ENCODE results near the gene GLB1L2. TPM values are rescaled to one million over a fixed set of nuclear protein-coding genes. Genes with fewer than 3 reads are reported as not detected.

Gene GLB1L2
- total and polyA plus RNA-seq, 3 experiments from 2014 or later = 0.70 to 9.5 (median 8.6) TPM

GRCh38 chr11:134346976-134347350 is 15.2 kb downstream of the GLB1L2 start:
- Histone ChIP-seq H3K9me3 (ENCODE audit: low read length) (no peaks in the 10 kb centered on the region), H3K27me3 (ENCODE audit: insufficient read depth, low read length, poor library complexity, severe bottlenecking) (no peaks in the 10 kb centered on the region), H3K36me3 (ENCODE audit: insufficient read depth, low read length) (no peaks in the 10 kb centered on the region), H3K4me3 (ENCODE audit: low read length) (no peak overlapping the region), H3K27ac (ENCODE audit: low read depth, low read length) (no peak overlapping the region), H3K4me1 (ENCODE audit: insufficient read depth, low read length) (peaks cover 19% of the 10 kb centered on the region)
- Mint-ChIP-seq H3K4me1 (peaks cover 26 to 32% (median 28%) of the 10 kb centered on the region in 3 donors), H3K4me3 (peak overlapping the region in 1 of 7 donors; percentile 37), H3K36me3 (no peaks in the 10 kb centered on the region), H3K9me3 (no peaks in the 10 kb centered on the region), H3K27me3 (peaks cover 0 to 2% of the 10 kb centered on the region in 2 donors), H3K27ac (peak overlapping the region in 4 of 8 donors; percentile 72 to 87 (median 78))
- DNase-seq = no peak
- POLR2A ChIA-PET = no interaction called here
- CTCF ChIA-PET = no interaction called here

- Histone ChIP-seq H3K36me3 (ENCODE audit: insufficient read depth, low read length) (no peaks in the 10 kb centered on the region), H3K27me3 (ENCODE audit: insufficient read depth, low read length, poor library complexity, severe bottlenecking) (no peaks in the 10 kb centered on the region), H3K4me3 (ENCODE audit: low read length) (no peak overlapping the region), H3K27ac (ENCODE audit: low read depth, low read length) (no peak overlapping the region), H3K4me1 (ENCODE audit: insufficient read depth, low read length) (peaks cover 19% of the 10 kb centered on the region), H3K9me3 (ENCODE audit: low read length) (no peaks in the 10 kb centered on the region)
- no peak for DNase-seq
- Mint-ChIP-seq H3K27ac (peak overlapping the region in 5 of 8 donors; percentile 52 to 87 (median 74)), H3K36me3 (no peaks in the 10 kb centered on the region), H3K4me1 (peaks cover 26 to 32% (median 28%) of the 10 kb centered on the region in 3 donors), H3K9me3 (no peaks in the 10 kb centered on the region), H3K27me3 (peaks cover 0 to 2% of the 10 kb centered on the region in 2 donors), H3K4me3 (peak overlapping the region in 2 of 7 donors; percentile 10 to 24)
- POLR2A ChIA-PET = no interaction called here
- CTCF ChIA-PET = no interaction called here
Measured at GRCh38 chr11:134347441-134347840, 15.7 kb downstream of the GLB1L2 start.

GRCh38 chr11:134349109-134349801 is 17.5 kb downstream of the GLB1L2 start:
- POLR2A ChIA-PET = interaction anchor here (1.0 to 1.4 kb wide), 2 partner anchors 74 to 125 kb away, joined by 3 to 4 read pairs; partner anchors contain the start of gene NCAPD3
- Mint-ChIP-seq H3K4me3 (peak overlapping the region in 6 of 7 donors; percentile 42 to 79 (median 63)), H3K36me3 (peaks cover 0 to 6% (median 0%) of the 10 kb centered on the region in 3 donors), H3K27me3 (peaks cover 0 to 2% of the 10 kb centered on the region in 2 donors), H3K9me3 (peaks cover 0 to 3% (median 0%) of the 10 kb centered on the region in 5 donors), H3K27ac (peak overlapping the region; percentile 70 to 94 (median 88)), H3K4me1 (peaks cover 26 to 32% (median 28%) of the 10 kb centered on the region in 3 donors)
- Histone ChIP-seq H3K9me3 (ENCODE audit: low read length) (no peaks in the 10 kb centered on the region), H3K36me3 (ENCODE audit: insufficient read depth, low read length) (no peaks in the 10 kb centered on the region), H3K27me3 (ENCODE audit: insufficient read depth, low read length, poor library complexity, severe bottlenecking) (no peaks in the 10 kb centered on the region), H3K27ac (ENCODE audit: low read depth, low read length) (peak overlapping the region; percentile 41), H3K4me3 (ENCODE audit: low read length) (no peak overlapping the region), H3K4me1 (ENCODE audit: insufficient read depth, low read length) (peaks cover 19% of the 10 kb centered on the region)
- peak in 2 of 5 donors; percentile 50 to 63 for DNase-seq
- CTCF ChIA-PET = interaction anchor here (1.0 to 1.3 kb wide), 2 partner anchors 10 to 87 kb away, joined by 3 read pairs; no protein-coding TSS in a partner anchor

- H3K36me3 ChIP-seq (ENCODE audit: insufficient read depth, low read length) = no peaks in the 10 kb centered on the region
- H3K9me3 ChIP-seq (ENCODE audit: low read length) = no peaks in the 10 kb centered on the region
- H3K27me3 Mint-ChIP-seq = peaks cover 0 to 2% of the 10 kb centered on the region in 2 donors
- CTCF ChIA-PET = interaction anchor here (1.0 to 1.3 kb wide), 2 partner anchors 10 to 88 kb away, joined by 3 read pairs; no protein-coding TSS in a partner anchor
- H3K27me3 ChIP-seq (ENCODE audit: insufficient read depth, low read length, poor library complexity, severe bottlenecking) = no peaks in the 10 kb centered on the region
- POLR2A ChIA-PET = interaction anchor here (1.0 to 1.4 kb wide), 2 partner anchors 74 to 126 kb away, joined by 3 to 4 read pairs; partner anchors contain the start of gene NCAPD3
- peaks cover 26 to 32% (median 28%) of the 10 kb centered on the region in 3 donors for H3K4me1 Mint-ChIP-seq
- peak overlapping the region; percentile 41 for H3K27ac ChIP-seq (ENCODE audit: low read depth, low read length)
- peaks cover 0 to 3% (median 0%) of the 10 kb centered on the region in 5 donors for H3K9me3 Mint-ChIP-seq
- H3K4me1 ChIP-seq (ENCODE audit: insufficient read depth, low read length) = peaks cover 19% of the 10 kb centered on the region
- peak in 1 of 5 donors; percentile 28 for DNase-seq
- H3K4me3 Mint-ChIP-seq = peak overlapping the region in 6 of 7 donors; percentile 42 to 79 (median 70)
- no peak overlapping the region for H3K4me3 ChIP-seq (ENCODE audit: low read length)
- H3K27ac Mint-ChIP-seq = peak overlapping the region; percentile 70 to 99 (median 90)
- H3K36me3 Mint-ChIP-seq = peaks cover 0 to 8% (median 0%) of the 10 kb centered on the region in 3 donors
Measured at GRCh38 chr11:134349802-134350355, 18.1 kb downstream of the GLB1L2 start.

- Histone ChIP-seq H3K27me3 (ENCODE audit: insufficient read depth, low read length, poor library complexity, severe bottlenecking) (no peaks in the 10 kb centered on the region), H3K4me1 (ENCODE audit: insufficient read depth, low read length) (peaks cover 19% of the 10 kb centered on the region), H3K27ac (ENCODE audit: low read depth, low read length) (no peak overlapping the region), H3K36me3 (ENCODE audit: insufficient read depth, low read length) (no peaks in the 10 kb centered on the region), H3K9me3 (ENCODE audit: low read length) (no peaks in the 10 kb centered on the region), H3K4me3 (ENCODE audit: low read length) (no peak overlapping the region)
- peaks cover 0 to 3% (median 0%) of the 10 kb centered on the region in 5 donors for H3K9me3 Mint-ChIP-seq
- POLR2A ChIA-PET = interaction anchor here (1.4 kb wide), 1 partner anchor 75 kb away, joined by 4 read pairs; no protein-coding TSS in a partner anchor
- H3K27ac Mint-ChIP-seq = peak overlapping the region in 6 of 8 donors; percentile 25 to 99 (median 90)
- peak overlapping the region in 5 of 7 donors; percentile 25 to 79 (median 60) for H3K4me3 Mint-ChIP-seq
- peak in 1 of 5 donors; percentile 10 for DNase-seq
- peaks cover 0 to 13% (median 2%) of the 10 kb centered on the region in 3 donors for H3K36me3 Mint-ChIP-seq
- H3K4me1 Mint-ChIP-seq = peaks cover 26 to 32% (median 28%) of the 10 kb centered on the region in 3 donors
- H3K27me3 Mint-ChIP-seq = peaks cover 0 to 2% of the 10 kb centered on the region in 2 donors
- CTCF ChIA-PET = interaction anchor here (1.0 kb wide), 1 partner anchor 88 kb away, joined by 3 read pairs; no protein-coding TSS in a partner anchor
Measured at GRCh38 chr11:134350381-134350780, 18.6 kb downstream of the GLB1L2 start.

- H3K27me3 Mint-ChIP-seq = peaks cover 0 to 2% of the 10 kb centered on the region in 2 donors
- Histone ChIP-seq H3K4me3 (ENCODE audit: low read length) (no peak overlapping the region), H3K36me3 (ENCODE audit: insufficient read depth, low read length) (no peaks in the 10 kb centered on the region), H3K4me1 (ENCODE audit: insufficient read depth, low read length) (peaks cover 19% of the 10 kb centered on the region), H3K9me3 (ENCODE audit: low read length) (no peaks in the 10 kb centered on the region), H3K27ac (ENCODE audit: low read depth, low read length) (no peak overlapping the region), H3K27me3 (ENCODE audit: insufficient read depth, low read length, poor library complexity, severe bottlenecking) (no peaks in the 10 kb centered on the region)
- no peak for DNase-seq
- H3K4me1 Mint-ChIP-seq = peaks cover 26 to 31% (median 28%) of the 10 kb centered on the region in 3 donors
- ChIA-PET CTCF (no interaction called here), POLR2A (no interaction called here)
- peak overlapping the region in 2 of 8 donors; percentile 43 to 60 for H3K27ac Mint-ChIP-seq
- H3K4me3 Mint-ChIP-seq = no peak overlapping the region
- peaks cover 0 to 3% (median 0%) of the 10 kb centered on the region in 5 donors for H3K9me3 Mint-ChIP-seq
- H3K36me3 Mint-ChIP-seq = peaks cover 0 to 14% (median 2%) of the 10 kb centered on the region in 3 donors
Measured at GRCh38 chr11:134352111-134352510, 20.3 kb downstream of the GLB1L2 start.

GRCh38 chr11:134355136-134355535 is 23.3 kb downstream of the GLB1L2 start:
- peaks cover 6% of the 10 kb centered on the region for H3K4me1 ChIP-seq (ENCODE audit: insufficient read depth, low read length)
- ChIA-PET POLR2A (no interaction called here), CTCF (no interaction called here)
- Mint-ChIP-seq H3K36me3 (peaks cover 0 to 17% (median 5%) of the 10 kb centered on the region in 3 donors), H3K9me3 (peaks cover 0 to 4% (median 0%) of the 10 kb centered on the region in 5 donors), H3K27ac (peak overlapping the region in 1 of 8 donors; percentile 31), H3K4me1 (peaks cover 13 to 17% (median 14%) of the 10 kb centered on the region in 3 donors), H3K27me3 (peaks cover 0 to 5% of the 10 kb centered on the region in 2 donors), H3K4me3 (no peak overlapping the region)
- H3K4me3 ChIP-seq (ENCODE audit: low read length) = no peak overlapping the region
- peak overlapping the region; percentile 6 for H3K27ac ChIP-seq (ENCODE audit: low read depth, low read length)
- DNase-seq = no peak
- H3K9me3 ChIP-seq (ENCODE audit: low read length) = no peaks in the 10 kb centered on the region
- H3K27me3 ChIP-seq (ENCODE audit: insufficient read depth, low read length, poor library complexity, severe bottlenecking) = no peaks in the 10 kb centered on the region
- H3K36me3 ChIP-seq (ENCODE audit: insufficient read depth, low read length) = no peaks in the 10 kb centered on the region

Data from CD8-positive, alpha-beta memory T cell (primary cell).